Stomach (tissue), 4 donors: Measurements from ENCODE around the gene F10.

Source experiments
- CTCF ChIP-seq, 7 experiments: fragments of 450-650 bp in 4 of 7; fragments of 200-600 bp in 3 of 7; sonication (generic) in 3 of 7; IDR thresholded peaks; one replicate each; pipeline ENCODE4 v1.5.1; 2016 to 2019; ENCODE audit warnings: antibody characterized with exemption in 7 of 7, control low read depth in 2 of 7, mild to moderate bottlenecking in 1 of 7
- EP300 ChIP-seq: sonication (generic); formaldehyde crosslinking; IDR thresholded peaks from one replicate; pipeline ENCODE4 v1.6.1; 2017; ENCODE audit warnings: antibody characterized with exemption
- POLR2A ChIP-seq, 4 donors: fragments of 450-650 bp; IDR thresholded peaks; one replicate each; pipeline ENCODE4 v1.6.1; 2016; ENCODE audit warnings: antibody characterized with exemption in 4 of 4, control low read depth in 2 of 4, mild to moderate bottlenecking in 1 of 4, moderate library complexity in 1 of 4

GRCh38 chr13:113117335-113117872 lies 5.2 kb upstream of the F10 start:
- no peak for TF ChIP-seq CTCF (IDR thresholded peaks at IDR 0.05)
- no peak for TF ChIP-seq EP300
- no peak for TF ChIP-seq POLR2A (IDR thresholded peaks at IDR 0.05)
